Esophagus (tissue), 2 donors: ENCODE measurements around the gene NUBPL. TPM values are rescaled to one million over a fixed set of nuclear protein-coding genes. Genes with fewer than 3 reads are reported as not detected.
"Not testable (repeated sequence)": the region's sequence is repeated elsewhere in the genome, so short reads cannot be mapped to it uniquely, and the experiment has no call there.

Experiments
- H3K27ac ChIP-seq, 2 donors: one replicate each; pipeline ENCODE4 v1.5.1; 2013; ENCODE audit warnings: low read depth in 2 of 2, mild to moderate bottlenecking in 2 of 2, inconsistent platforms in 1 of 2, low read length in 1 of 2, moderate library complexity in 1 of 2
- H3K27me3 ChIP-seq, 2 donors: one replicate each; pipeline ENCODE4 v1.6.1; 2013; ENCODE audit warnings: low read length in 2 of 2, control low read depth in 1 of 2, mild to moderate bottlenecking in 1 of 2; ENCODE audit not compliant: insufficient read depth in 2 of 2, control insufficient read depth in 1 of 2
- H3K36me3 ChIP-seq, 2 donors: one replicate each; pipeline ENCODE4 v1.6.1; 2013; ENCODE audit warnings: low read length in 1 of 2; ENCODE audit not compliant: control insufficient read depth in 2 of 2, insufficient read depth in 2 of 2
- H3K4me1 ChIP-seq, 2 donors: one replicate each; pipeline ENCODE4 v1.6.1; 2013; ENCODE audit warnings: low read length in 1 of 2; ENCODE audit not compliant: control insufficient read depth in 2 of 2, insufficient read depth in 2 of 2
- H3K4me3 ChIP-seq, 2 donors: one replicate each; pipeline ENCODE4 v1.5.1; 2013; ENCODE audit warnings: low read length in 2 of 2, mild to moderate bottlenecking in 2 of 2, low read depth in 1 of 2, moderate library complexity in 1 of 2
- H3K9me3 ChIP-seq, 2 donors: one replicate each; pipeline ENCODE4 v1.6.1; 2013; ENCODE audit warnings: mild to moderate bottlenecking in 2 of 2, low read depth in 1 of 2, low read length in 1 of 2, moderate library complexity in 1 of 2; ENCODE audit not compliant: control insufficient read depth in 2 of 2, insufficient read depth in 1 of 2
- WGBS, 2 donors: extraction: QIAGEN DNeasy Blood & Tissue Kit; methylation state at CpG; one replicate each; pipeline ENCODE4 v1.1.7; 2013; 5-methylcytosine and 5-hydroxymethylcytosine counted together
- polyA plus RNA-seq, 2 donors: library from polyadenylated mRNA; stranded (reverse); fragments of 200-250 nt; gene quantifications; one replicate each; pipeline ENCODE4 v1.2.3, GENCODE V29; 2013
- donor health status: healthy with polysubstance abuse.
- donor health status: Bipolar disorder and iron deficiency.

NUBPL gene
- polyA plus RNA-seq, 2 donors: 1.7 to 3.2 TPM

- 93 to 96% methylated on average over 2 of the region's 2 CpGs for WGBS, 2 donors
- no peaks in the 10 kb centered on the region for H3K9me3 ChIP-seq
- H3K27me3 ChIP-seq: no peaks in the 10 kb centered on the region
- H3K27ac ChIP-seq: no peak overlapping the region
- no peaks in the 10 kb centered on the region for H3K36me3 ChIP-seq
- no peak overlapping the region for H3K4me3 ChIP-seq
- H3K4me1 ChIP-seq: no peaks in the 10 kb centered on the region
Measured at GRCh38 chr14:31592631-31593030, 31.4 kb downstream of the NUBPL start.

- 78 to 81% methylated on average over 7 of the region's 7 CpGs for WGBS, 2 donors
- no peaks in the 10 kb centered on the region for H3K4me1 ChIP-seq
- H3K9me3 ChIP-seq: peaks cover 0 to 2% of the 10 kb centered on the region in 2 donors
- no peak overlapping the region for H3K27ac ChIP-seq
- H3K4me3 ChIP-seq: no peak overlapping the region
- H3K36me3 ChIP-seq: no peaks in the 10 kb centered on the region
- H3K27me3 ChIP-seq: no peaks in the 10 kb centered on the region
Measured at GRCh38 chr14:31596342-31597095, 35.3 kb downstream of the NUBPL start.

- Histone ChIP-seq H3K4me3 (no peak overlapping the region), H3K4me1 (no peaks in the 10 kb centered on the region), H3K27me3 (no peaks in the 10 kb centered on the region), H3K9me3 (no peaks in the 10 kb centered on the region), H3K36me3 (no peaks in the 10 kb centered on the region), H3K27ac (no peak overlapping the region)
- 85 to 92% methylated on average over 2 of the region's 2 CpGs for WGBS, 2 donors
Measured at GRCh38 chr14:31605702-31606101, 44.5 kb downstream of the NUBPL start.

GRCh38 chr14:31611778-31612433 lies 50.7 kb downstream of the NUBPL start:
- 96 to 99% methylated on average over 3 of the region's 3 CpGs for WGBS, 2 donors
- H3K9me3 ChIP-seq: no peaks in the 10 kb centered on the region
- H3K4me1 ChIP-seq: no peaks in the 10 kb centered on the region

GRCh38 chr14:31613188-31613587 lies 52.0 kb downstream of the NUBPL start:
- Histone ChIP-seq H3K27me3 (no peaks in the 10 kb centered on the region), H3K4me3 (no peak overlapping the region), H3K36me3 (no peaks in the 10 kb centered on the region), H3K27ac (no peak overlapping the region), H3K9me3 (no peaks in the 10 kb centered on the region), H3K4me1 (no peaks in the 10 kb centered on the region)
- WGBS, 2 donors: 94 to 97% methylated on average over 5 of the region's 5 CpGs

More at GRCh38 chr14:31611778-31612433, 50.7 kb downstream of the NUBPL start:
- H3K27ac ChIP-seq: no peak overlapping the region
- no peaks in the 10 kb centered on the region for H3K27me3 ChIP-seq
- no peaks in the 10 kb centered on the region for H3K36me3 ChIP-seq
- H3K4me3 ChIP-seq: no peak overlapping the region

GRCh38 chr14:31618884-31619283 lies 57.7 kb downstream of the NUBPL start:
- WGBS, 2 donors: 88 to 96% methylated on average over 2 of the region's 2 CpGs
- not testable (repeated sequence) for H3K9me3 ChIP-seq, H3K27ac ChIP-seq, H3K4me3 ChIP-seq, H3K27me3 ChIP-seq, H3K4me1 ChIP-seq, H3K36me3 ChIP-seq

GRCh38 chr14:31619440-31619839 lies 58.2 kb downstream of the NUBPL start:
- H3K4me3 ChIP-seq: no peak overlapping the region
- no peaks in the 10 kb centered on the region for H3K27me3 ChIP-seq
- 96% methylated on average over 4 of the region's 4 CpGs for WGBS, 2 donors
- no peak overlapping the region for H3K27ac ChIP-seq
- H3K36me3 ChIP-seq: no peaks in the 10 kb centered on the region
- peaks cover 2 to 6% of the 10 kb centered on the region in 2 donors for H3K9me3 ChIP-seq
- no peaks in the 10 kb centered on the region for H3K4me1 ChIP-seq

- not testable (repeated sequence) for H3K36me3 ChIP-seq, H3K27ac ChIP-seq, H3K4me1 ChIP-seq, H3K4me3 ChIP-seq, H3K9me3 ChIP-seq, H3K27me3 ChIP-seq
- 96 to 97% methylated on average over 10 of the region's 10 CpGs for WGBS, 2 donors
Measured at GRCh38 chr14:31620898-31621297, 59.7 kb downstream of the NUBPL start.

GRCh38 chr14:31622060-31622459 lies 60.9 kb downstream of the NUBPL start:
- Histone ChIP-seq H3K27ac (no peak overlapping the region), H3K4me3 (no peak overlapping the region), H3K9me3 (peaks cover 2 to 6% of the 10 kb centered on the region in 2 donors), H3K27me3 (no peaks in the 10 kb centered on the region), H3K4me1 (no peaks in the 10 kb centered on the region), H3K36me3 (no peaks in the 10 kb centered on the region)
- WGBS, 2 donors: 98% methylated on average over 5 of the region's 5 CpGs

- H3K27me3 ChIP-seq, H3K4me1 ChIP-seq, H3K9me3 ChIP-seq, H3K4me3 ChIP-seq, H3K27ac ChIP-seq, H3K36me3 ChIP-seq: not testable (repeated sequence)
- 96 to 97% methylated on average over 5 of the region's 5 CpGs for WGBS, 2 donors
Measured at GRCh38 chr14:31652900-31653299, 91.7 kb downstream of the NUBPL start.
